Ovary (tissue), 9 donors: Measurements from ENCODE around the gene GLRA2. TPM values are rescaled to one million over a fixed set of nuclear protein-coding genes. Genes with fewer than 3 reads are reported as not detected.

Experiments
- DNase-seq, 5 donors: peaks; one replicate each; pipeline ENCODE4 v3.0.0-alpha.2; 2019 to 2020
- H3K27ac ChIP-seq, 2 donors: fragments of 200-600 bp; one replicate each; pipeline versions ENCODE4 v1.5.1 to v1.8.0; 2019 to 2022
- H3K27me3 ChIP-seq: fragments of 200-600 bp; one replicate; pipeline ENCODE4 v1.8.0; 2022
- H3K36me3 ChIP-seq: fragments of 200-600 bp; sonication (generic); one replicate; pipeline ENCODE4 v1.5.1; 2019
- H3K4me1 ChIP-seq: one replicate; pipeline ENCODE4 v1.8.1; 2013; ENCODE audit warnings: mild to moderate bottlenecking, moderate library complexity; ENCODE audit not compliant: insufficient read depth
- H3K4me3 ChIP-seq: fragments of 200-600 bp; sonication (generic); one replicate; pipeline ENCODE4 v1.5.1; 2017
- H3K9me3 ChIP-seq, 2 donors: fragments of 200-600 bp in 1 of 2; sonication (generic) in 1 of 2; one replicate each; pipeline versions ENCODE4 v1.5.1 to v1.8.1; 2013 to 2019; ENCODE audit warnings: mild to moderate bottlenecking in 1 of 2, moderate library complexity in 1 of 2
- EP300 ChIP-seq: sonication (generic); formaldehyde crosslinking; IDR thresholded peaks from one replicate; pipeline ENCODE4 v1.6.1; 2017; ENCODE audit warnings: antibody characterized with exemption
- POLR2A ChIP-seq: fragments of 450-650 bp; IDR thresholded peaks from one replicate; pipeline ENCODE4 v1.6.1; 2017; ENCODE audit warnings: antibody characterized with exemption, mild to moderate bottlenecking, moderate library complexity
- WGBS, 3 donors: extraction: QIAGEN DNeasy Blood & Tissue Kit in 1 of 3; methylation state at CpG; one replicate each; pipeline versions ENCODE4 v1.1.5 to v1.1.7; 2013 to 2017; 5-methylcytosine and 5-hydroxymethylcytosine counted together
- intact Hi-C, 4 donors: fragments of 100-400 bp; cut with DNase I; formaldehyde crosslinking; loops; one replicate each; pipeline versions ENCODE4 v1.11.0 to v1.15.1; 2022 to 2023
- polyA plus RNA-seq, 2 donors: library from polyadenylated mRNA; stranded (reverse); fragments of 200-250 nt in 1 of 2; fragments of 350-450 nt in 1 of 2; fragmentation: Illumina TruSeq in 1 of 2; extraction: RNeasy Lipid Tissue Mini Kit (QIAGEN cat#74804) in 1 of 2; gene quantifications; one replicate each; pipeline ENCODE4 v1.2.3, GENCODE V29; 2013 to 2014
- total RNA-seq, 7 donors: library from RNA; depleted of rRNA in 2 of 7; stranded (reverse); fragments of >200 nt in 2 of 7; fragmentation: NEBNext Ultra II Directional in 3 of 7; extraction: Animal tissue kit (Norgen Biotek cat#: 25700) in 3 of 7; gene quantifications; one replicate each; pipeline versions ENCODE4 v1.1.0 to v1.2.4, GENCODE V29; 2016 to 2023
- TF ChIP-seq, protein P1 (sequence below), 3 donors: fragments of 450-650 bp in 2 of 3; fragments of 200-600 bp in 1 of 3; IDR thresholded peaks; one replicate each; pipeline versions ENCODE4 v1.5.1 to v1.8.0; 2016 to 2022; ENCODE audit warnings: antibody characterized with exemption in 3 of 3, mild to moderate bottlenecking in 1 of 3
- donor health status: DM: no; HTN: no; CAD: no; lungs with moderate emphysema.
- donor health status: DM: no; HTN: no; CAD: no.
- donor health status: Bipolar disorder and iron deficiency.
- donor health status: DM: yes; HTN: yes; CAD: no.
- donor health status: DM: no; HTN: no; CAD: no.
- donor health status: DM: yes; HTN: yes; CAD: no.

Gene GLRA2
- total and polyA plus RNA-seq, 9 donors: 0.10 to 0.37 (median 0.22) TPM; not detected in 5

DNA sequence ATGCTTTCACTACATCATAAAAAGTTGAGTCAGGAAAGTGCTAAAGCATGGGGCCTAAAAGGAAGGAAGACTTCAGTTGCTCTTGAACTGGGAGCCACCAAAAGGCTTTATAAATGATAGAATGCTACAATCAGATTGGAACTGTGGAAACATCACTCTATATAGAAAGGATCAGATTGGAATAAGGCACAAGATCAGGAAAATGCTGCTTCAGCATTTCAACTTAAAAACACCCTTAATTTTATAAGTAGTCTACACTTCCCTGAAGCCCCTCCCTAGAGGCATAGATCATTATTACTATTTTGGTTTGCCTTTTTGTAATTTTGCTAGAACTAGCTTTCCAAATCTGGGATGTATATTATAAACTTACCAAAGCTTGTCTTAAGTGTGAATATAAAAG, 172.8 kb downstream of the GLRA2 start:
- TF ChIP-seq, protein P1, sequence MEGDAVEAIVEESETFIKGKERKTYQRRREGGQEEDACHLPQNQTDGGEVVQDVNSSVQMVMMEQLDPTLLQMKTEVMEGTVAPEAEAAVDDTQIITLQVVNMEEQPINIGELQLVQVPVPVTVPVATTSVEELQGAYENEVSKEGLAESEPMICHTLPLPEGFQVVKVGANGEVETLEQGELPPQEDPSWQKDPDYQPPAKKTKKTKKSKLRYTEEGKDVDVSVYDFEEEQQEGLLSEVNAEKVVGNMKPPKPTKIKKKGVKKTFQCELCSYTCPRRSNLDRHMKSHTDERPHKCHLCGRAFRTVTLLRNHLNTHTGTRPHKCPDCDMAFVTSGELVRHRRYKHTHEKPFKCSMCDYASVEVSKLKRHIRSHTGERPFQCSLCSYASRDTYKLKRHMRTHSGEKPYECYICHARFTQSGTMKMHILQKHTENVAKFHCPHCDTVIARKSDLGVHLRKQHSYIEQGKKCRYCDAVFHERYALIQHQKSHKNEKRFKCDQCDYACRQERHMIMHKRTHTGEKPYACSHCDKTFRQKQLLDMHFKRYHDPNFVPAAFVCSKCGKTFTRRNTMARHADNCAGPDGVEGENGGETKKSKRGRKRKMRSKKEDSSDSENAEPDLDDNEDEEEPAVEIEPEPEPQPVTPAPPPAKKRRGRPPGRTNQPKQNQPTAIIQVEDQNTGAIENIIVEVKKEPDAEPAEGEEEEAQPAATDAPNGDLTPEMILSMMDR (IDR thresholded peaks at IDR 0.05): no peak
- TF ChIP-seq POLR2A (no peak), EP300 (no peak)
- no peaks in the 10 kb centered on the region for H3K36me3 ChIP-seq
- no peak for DNase-seq
- H3K4me1 ChIP-seq: no peaks in the 10 kb centered on the region
- H3K4me3 ChIP-seq: no peak overlapping the region
- no peaks in the 10 kb centered on the region for H3K27me3 ChIP-seq
- intact Hi-C loops: no loop called here
- H3K9me3 ChIP-seq: no peaks in the 10 kb centered on the region
- no peak overlapping the region for H3K27ac ChIP-seq

DNA sequence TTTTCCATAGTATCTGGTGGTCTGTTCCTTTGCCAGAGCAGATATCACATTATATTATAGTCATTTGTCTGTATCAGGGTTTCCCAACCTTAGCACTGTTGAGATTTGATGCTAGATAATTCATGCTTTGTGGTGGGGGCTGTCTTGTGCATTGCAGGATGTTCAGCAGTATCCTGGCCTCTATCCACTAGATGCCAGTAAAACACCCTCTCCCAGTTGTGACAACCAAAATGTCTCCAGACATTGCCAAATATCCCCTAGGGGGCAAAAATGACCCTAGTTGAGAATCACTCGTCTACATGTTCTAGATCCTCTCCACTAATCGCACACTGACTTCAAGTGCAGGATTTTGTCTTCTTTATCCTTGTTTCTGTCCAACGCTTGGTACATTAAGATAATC, 182.8 kb downstream of the GLRA2 start:
- no peaks in the 10 kb centered on the region for H3K9me3 ChIP-seq
- TF ChIP-seq POLR2A: no peak
- no peak overlapping the region for H3K27ac ChIP-seq
- H3K4me1 ChIP-seq: no peaks in the 10 kb centered on the region
- no peak for DNase-seq
- 73 to 82% (median 76%) methylated on average over 3 of the region's 3 CpGs for WGBS, 3 donors
- H3K27me3 ChIP-seq: no peaks in the 10 kb centered on the region
- H3K4me3 ChIP-seq: no peak overlapping the region
- no peaks in the 10 kb centered on the region for H3K36me3 ChIP-seq
- intact Hi-C loops: no loop called here

DNA sequence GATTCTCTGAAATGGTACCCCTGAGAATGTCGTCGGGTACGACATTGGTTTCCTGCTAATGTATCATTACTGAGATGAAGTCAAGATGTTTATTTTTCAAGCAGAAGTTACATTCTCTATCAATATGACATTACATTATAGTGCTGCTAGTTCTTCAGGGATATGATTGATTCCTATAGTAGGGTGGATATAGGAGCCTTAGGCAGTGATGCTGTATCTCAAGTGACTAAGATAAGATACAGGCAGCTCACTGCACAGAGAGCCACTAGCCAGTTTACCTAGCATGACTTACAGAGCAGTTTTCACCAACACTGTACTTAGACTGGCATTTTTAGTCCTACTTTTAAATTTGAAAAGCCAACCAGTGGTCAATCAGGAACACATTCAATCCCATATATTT, 188.6 kb downstream of the GLRA2 start:
- Histone ChIP-seq H3K9me3 (no peaks in the 10 kb centered on the region), H3K27me3 (no peaks in the 10 kb centered on the region), H3K27ac (no peak overlapping the region), H3K4me3 (no peak overlapping the region), H3K4me1 (no peaks in the 10 kb centered on the region), H3K36me3 (no peaks in the 10 kb centered on the region)
- TF ChIP-seq, protein P1 (IDR thresholded peaks at IDR 0.05): no peak
- no peak for TF ChIP-seq POLR2A
- TF ChIP-seq EP300: no peak
- DNase-seq: no peak
- WGBS, 3 donors: 85 to 93% (median 88%) methylated on average over 3 of the region's 3 CpGs
- intact Hi-C loops: no loop called here

DNA sequence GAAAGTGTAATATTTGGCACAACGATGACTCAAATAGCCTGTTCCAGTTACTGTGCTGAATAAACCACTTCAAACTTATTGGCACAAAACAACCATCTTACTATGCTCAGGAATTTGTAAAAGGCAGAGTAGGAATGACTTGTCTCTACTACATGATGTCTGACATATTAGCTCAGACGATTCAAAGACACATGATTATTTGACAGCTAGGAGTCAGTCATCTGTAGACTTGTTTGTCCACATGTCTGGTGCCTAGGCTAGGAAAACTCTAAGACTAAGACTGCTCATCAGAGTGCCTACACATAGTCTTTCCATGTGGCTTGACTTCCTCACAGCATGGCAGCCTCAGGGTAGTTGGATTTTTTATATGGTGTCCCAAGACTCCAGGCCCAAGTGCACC, 189.1 kb downstream of the GLRA2 start:
- Histone ChIP-seq H3K4me3 (no peak overlapping the region), H3K4me1 (no peaks in the 10 kb centered on the region), H3K9me3 (no peaks in the 10 kb centered on the region), H3K27me3 (no peaks in the 10 kb centered on the region), H3K27ac (no peak overlapping the region), H3K36me3 (no peaks in the 10 kb centered on the region)
- no peak for DNase-seq
- TF ChIP-seq, protein P1 (IDR thresholded peaks at IDR 0.05): no peak
- TF ChIP-seq POLR2A: no peak
- no peak for TF ChIP-seq EP300
- intact Hi-C loops: no loop called here
- WGBS, 3 donors: 69 to 85% (median 77%) methylated on average over 2 of the region's 2 CpGs

DNA sequence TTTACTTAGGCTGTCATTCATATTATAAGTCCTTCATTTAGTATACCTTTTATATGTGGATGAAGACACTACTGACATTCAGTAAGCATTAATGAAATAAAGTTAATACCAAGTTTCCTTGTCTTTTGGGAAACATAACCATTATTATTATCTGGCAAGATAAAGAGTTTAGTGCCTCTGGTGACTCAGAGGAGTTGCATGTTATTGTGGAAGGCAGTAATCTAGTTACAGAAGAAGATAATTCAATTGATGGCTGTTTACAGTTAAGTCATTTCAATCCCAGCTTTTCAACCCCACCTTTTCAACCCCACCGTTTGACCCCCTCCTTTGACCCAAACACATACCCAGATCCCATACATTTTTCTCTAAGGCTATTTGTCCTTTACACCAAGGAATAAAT, 199.7 kb downstream of the GLRA2 start:
- TF ChIP-seq, protein P1 (IDR thresholded peaks at IDR 0.05): no peak
- TF ChIP-seq EP300 (no peak), POLR2A (no peak)
- H3K4me3 ChIP-seq: no peak overlapping the region
- no peaks in the 10 kb centered on the region for H3K9me3 ChIP-seq
- no peaks in the 10 kb centered on the region for H3K36me3 ChIP-seq
- H3K27me3 ChIP-seq: no peaks in the 10 kb centered on the region
- H3K4me1 ChIP-seq: no peaks in the 10 kb centered on the region
- H3K27ac ChIP-seq: no peak overlapping the region
- WGBS, 3 donors: 58 to 74% (median 74%) methylated on average over 1 of the region's 1 CpG
- intact Hi-C loops: no loop called here
- DNase-seq: no peak
